T-helper 17 cell (primary cell): ENCODE results near the gene PTAR1. TPM values are rescaled to one million over a fixed set of nuclear protein-coding genes. Genes with fewer than 3 reads are reported as not detected.

Experiments used
- ATAC-seq: fragments of 150-1000 bp; cut with Tn5 transposase; 2 replicates; pipeline ENCODE4 v1.10.0; 2021; ENCODE audit warnings: mild to moderate bottlenecking, moderate library complexity
- DNase-seq, 3 donors: peaks; one replicate each; pipeline versions ENCODE4 v3.0.0 to v3.0.0-alpha.2; 2020 to 2021
- H3K9me3 ChIP-seq: one replicate; pipeline ENCODE4 v1.7.0; 2013; ENCODE audit warnings: low read length, mild to moderate bottlenecking; ENCODE audit not compliant: control insufficient read depth, poor library complexity, severe bottlenecking
- H3K27ac Mint-ChIP-seq: one replicate; pipeline ENCODE4 v1.8.0; 2022; ENCODE audit warnings: mild to moderate bottlenecking, moderate library complexity, mixed read lengths
- H3K27me3 Mint-ChIP-seq: one replicate; pipeline ENCODE4 v1.8.0; 2022; ENCODE audit warnings: mixed read lengths
- H3K36me3 Mint-ChIP-seq: one replicate; pipeline ENCODE4 v1.8.0; 2022; ENCODE audit warnings: low read depth, mixed read lengths
- H3K4me1 Mint-ChIP-seq: one replicate; pipeline ENCODE4 v1.8.0; 2022; ENCODE audit warnings: mild to moderate bottlenecking, mixed read lengths
- H3K4me3 Mint-ChIP-seq: one replicate; pipeline ENCODE4 v1.8.0; 2022; ENCODE audit warnings: mild to moderate bottlenecking, moderate library complexity, mixed read lengths
- total RNA-seq, 4 donors: library from RNA in 2 of 4; stranded (reverse) in 2 of 4; gene quantifications; one replicate each; pipeline ENCODE4 v1.2.3 and lab custom pipeline; 2022 to 2026

PTAR1 gene
- total RNA-seq, 2 donors from 2014 or later = 56.7 to 70.6 TPM

DNA sequence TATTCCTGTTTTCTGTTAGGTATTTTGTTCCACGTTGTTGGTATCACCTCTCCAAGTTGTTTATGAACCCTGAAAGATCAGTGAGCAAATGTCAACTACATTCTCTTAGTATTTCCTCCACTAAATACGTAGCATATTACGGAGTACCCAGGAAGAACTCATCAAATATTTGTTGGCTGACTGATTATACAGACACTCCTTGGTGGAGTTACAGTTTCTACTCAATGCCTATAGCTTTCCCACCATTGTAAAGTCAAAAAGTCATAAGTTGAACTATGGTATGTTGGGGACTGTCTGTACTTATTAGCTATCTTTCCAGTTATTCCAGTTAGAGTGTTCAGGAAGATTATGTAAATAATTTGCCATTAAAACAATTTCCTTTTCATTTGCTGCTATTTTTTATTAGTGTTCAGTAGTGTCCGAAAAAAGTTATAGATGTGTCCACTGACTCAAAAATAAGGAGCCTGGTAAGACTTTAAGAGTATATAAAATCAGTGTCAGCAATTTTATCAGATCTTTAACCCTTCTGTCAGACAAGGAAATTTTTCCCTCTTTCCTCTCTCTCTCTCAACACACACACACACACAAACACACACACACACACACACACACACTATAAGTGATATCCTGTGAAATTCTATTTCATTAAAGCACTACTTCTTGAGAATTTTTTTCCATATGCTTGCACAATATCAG, 80.8 kb downstream of the PTAR1 start:
- H3K36me3 Mint-ChIP-seq = no peaks in the 10 kb centered on the region
- peaks cover 27% of the 10 kb centered on the region for H3K27me3 Mint-ChIP-seq
- no peak for ATAC-seq
- H3K27ac Mint-ChIP-seq = no peak overlapping the region
- H3K4me1 Mint-ChIP-seq = peaks cover 6% of the 10 kb centered on the region
- H3K9me3 ChIP-seq = no peaks in the 10 kb centered on the region
- no peak for DNase-seq
- H3K4me3 Mint-ChIP-seq = no peak overlapping the region

DNA sequence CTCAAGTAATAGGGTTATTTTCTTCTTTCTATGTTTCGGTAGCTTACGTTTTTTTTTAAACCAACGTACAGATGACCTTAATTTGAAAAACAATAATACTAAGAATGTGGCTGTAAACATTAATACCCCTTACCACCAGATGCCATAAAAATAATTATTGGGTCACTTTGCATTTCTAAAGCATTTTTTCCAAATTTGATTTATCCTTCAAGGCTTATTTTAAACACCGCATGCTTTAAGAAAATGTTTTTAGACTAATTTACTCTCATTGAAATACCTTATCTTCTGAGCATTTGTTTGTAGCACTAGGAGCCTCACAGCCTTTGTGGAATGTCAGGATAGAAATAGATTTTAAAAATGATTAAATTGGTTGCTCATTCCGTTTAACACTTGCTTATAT, 81.9 kb downstream of the PTAR1 start:
- H3K9me3 ChIP-seq = no peaks in the 10 kb centered on the region
- ATAC-seq = no peak
- Mint-ChIP-seq H3K27ac (no peak overlapping the region), H3K4me1 (peaks cover 10% of the 10 kb centered on the region), H3K36me3 (no peaks in the 10 kb centered on the region), H3K4me3 (no peak overlapping the region), H3K27me3 (peaks cover 23% of the 10 kb centered on the region)
- no peak for DNase-seq

DNA sequence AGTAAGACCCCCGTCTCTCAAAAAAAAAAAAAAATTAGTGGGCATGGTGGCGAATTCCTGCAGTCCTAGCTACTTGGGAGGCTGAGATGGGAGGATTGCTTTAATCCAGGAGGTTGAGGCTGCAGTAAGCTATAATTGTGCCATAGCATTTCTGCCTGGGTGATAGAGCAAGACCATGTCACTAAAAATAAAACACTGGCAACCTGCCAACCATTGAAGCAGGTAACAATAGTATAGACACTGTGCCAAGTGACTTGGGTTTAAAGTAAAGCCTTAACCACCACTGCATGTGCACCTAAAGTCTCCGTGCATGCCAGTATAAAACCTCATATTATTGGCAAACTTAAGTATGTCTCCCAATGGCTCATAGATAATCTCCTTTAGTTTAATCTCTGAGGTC, 84.2 kb downstream of the PTAR1 start:
- no peaks in the 10 kb centered on the region for H3K9me3 ChIP-seq
- H3K4me1 Mint-ChIP-seq = peaks cover 24% of the 10 kb centered on the region
- no peak overlapping the region for H3K27ac Mint-ChIP-seq
- no peak for ATAC-seq
- H3K27me3 Mint-ChIP-seq = peaks cover 34% of the 10 kb centered on the region
- no peak for DNase-seq
- H3K4me3 Mint-ChIP-seq = no peak overlapping the region
- no peaks in the 10 kb centered on the region for H3K36me3 Mint-ChIP-seq

DNA sequence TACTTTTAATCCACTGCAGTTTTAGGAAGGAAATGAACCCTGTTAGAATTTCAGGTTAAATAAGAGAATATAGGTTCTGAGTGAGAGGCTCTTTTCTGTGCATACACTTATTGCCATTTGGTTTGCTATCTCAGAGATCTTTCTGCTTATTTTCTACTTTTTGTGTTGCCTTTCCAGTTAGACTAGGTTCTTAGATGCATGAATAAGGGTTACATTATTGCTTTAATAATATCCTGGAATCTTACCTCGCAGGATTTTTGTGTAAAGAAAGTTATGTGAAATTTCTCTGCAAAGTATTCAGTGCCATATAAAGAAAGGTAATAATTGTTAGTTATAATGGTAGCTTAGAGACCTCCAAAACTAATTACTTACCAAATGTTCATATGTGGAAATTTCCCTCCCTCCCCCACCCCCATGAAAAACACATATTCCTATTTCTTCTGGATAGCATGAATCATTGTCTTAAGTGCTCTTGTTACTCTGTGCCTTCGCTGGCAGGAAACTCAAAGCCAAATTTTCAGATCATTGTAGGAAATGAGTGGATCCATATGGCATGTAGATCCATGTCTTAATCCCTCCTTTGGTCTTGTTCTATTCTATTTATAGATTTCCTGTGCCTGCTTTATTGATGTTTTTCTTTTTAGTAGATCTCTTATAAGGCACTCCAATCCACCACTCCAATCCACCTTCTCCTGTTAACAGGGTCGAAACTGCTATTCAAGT, 84.9 kb downstream of the PTAR1 start:
- Mint-ChIP-seq H3K36me3 (no peaks in the 10 kb centered on the region), H3K27ac (no peak overlapping the region), H3K4me3 (no peak overlapping the region), H3K4me1 (peaks cover 26% of the 10 kb centered on the region), H3K27me3 (peaks cover 41% of the 10 kb centered on the region)
- ATAC-seq = no peak
- DNase-seq = no peak
- H3K9me3 ChIP-seq = no peaks in the 10 kb centered on the region

DNA sequence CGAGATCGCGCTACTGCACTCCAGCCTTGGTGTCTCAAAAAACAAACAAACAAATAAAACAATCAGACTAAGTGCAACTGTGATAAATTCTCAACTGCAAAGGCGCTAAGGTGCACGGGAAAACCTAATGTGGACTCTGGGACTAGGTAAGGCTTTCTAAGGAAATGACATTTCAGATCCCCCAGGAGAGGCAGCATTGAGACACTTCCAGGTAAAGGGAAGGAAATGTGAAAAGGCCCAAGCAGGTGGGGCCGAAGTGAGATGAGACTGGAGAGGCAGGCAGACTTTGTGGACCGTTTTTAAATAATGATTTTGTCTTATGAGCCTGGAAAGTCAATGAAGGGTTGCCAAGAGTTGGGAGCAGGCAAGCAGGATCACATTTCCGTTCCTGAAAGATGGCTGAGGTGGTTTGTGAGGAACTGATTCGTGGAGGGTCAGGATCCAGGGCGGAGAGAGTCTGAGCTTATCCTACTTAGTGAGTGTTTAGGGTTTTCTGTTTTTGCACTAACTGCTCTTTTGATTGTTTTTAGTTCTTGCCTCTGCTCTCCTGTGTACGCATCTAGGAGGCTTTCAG, 85.6 kb downstream of the PTAR1 start:
- Mint-ChIP-seq H3K4me3 (peak overlapping the region; percentile 67), H3K27ac (no peak overlapping the region), H3K27me3 (peaks cover 42% of the 10 kb centered on the region), H3K4me1 (peaks cover 26% of the 10 kb centered on the region), H3K36me3 (no peaks in the 10 kb centered on the region)
- ATAC-seq (no peak), DNase-seq (no peak)
- H3K9me3 ChIP-seq = no peaks in the 10 kb centered on the region

DNA sequence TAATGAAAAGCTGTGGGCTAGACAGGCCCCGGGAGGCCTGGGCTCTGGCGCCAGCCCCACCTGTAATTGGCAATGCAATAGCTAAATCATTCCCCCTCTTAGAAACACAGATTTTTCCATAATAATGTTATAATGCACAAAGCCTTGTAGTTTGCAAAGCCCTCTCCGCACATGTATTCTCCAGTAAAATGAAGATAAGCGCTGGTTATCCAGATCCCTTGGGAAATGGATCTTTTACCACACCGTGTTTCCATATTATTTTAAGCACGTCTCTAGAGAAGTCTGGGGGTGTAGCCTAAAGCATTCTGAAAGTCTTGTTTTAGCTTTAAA, 86.5 kb downstream of the PTAR1 start:
- ATAC-seq (no peak), DNase-seq (no peak)
- peaks cover 33% of the 10 kb centered on the region for H3K27me3 Mint-ChIP-seq
- H3K4me1 Mint-ChIP-seq = peaks cover 26% of the 10 kb centered on the region
- no peak overlapping the region for H3K27ac Mint-ChIP-seq
- no peaks in the 10 kb centered on the region for H3K36me3 Mint-ChIP-seq
- peak overlapping the region; percentile 94 for H3K4me3 Mint-ChIP-seq
- H3K9me3 ChIP-seq = no peaks in the 10 kb centered on the region

DNA sequence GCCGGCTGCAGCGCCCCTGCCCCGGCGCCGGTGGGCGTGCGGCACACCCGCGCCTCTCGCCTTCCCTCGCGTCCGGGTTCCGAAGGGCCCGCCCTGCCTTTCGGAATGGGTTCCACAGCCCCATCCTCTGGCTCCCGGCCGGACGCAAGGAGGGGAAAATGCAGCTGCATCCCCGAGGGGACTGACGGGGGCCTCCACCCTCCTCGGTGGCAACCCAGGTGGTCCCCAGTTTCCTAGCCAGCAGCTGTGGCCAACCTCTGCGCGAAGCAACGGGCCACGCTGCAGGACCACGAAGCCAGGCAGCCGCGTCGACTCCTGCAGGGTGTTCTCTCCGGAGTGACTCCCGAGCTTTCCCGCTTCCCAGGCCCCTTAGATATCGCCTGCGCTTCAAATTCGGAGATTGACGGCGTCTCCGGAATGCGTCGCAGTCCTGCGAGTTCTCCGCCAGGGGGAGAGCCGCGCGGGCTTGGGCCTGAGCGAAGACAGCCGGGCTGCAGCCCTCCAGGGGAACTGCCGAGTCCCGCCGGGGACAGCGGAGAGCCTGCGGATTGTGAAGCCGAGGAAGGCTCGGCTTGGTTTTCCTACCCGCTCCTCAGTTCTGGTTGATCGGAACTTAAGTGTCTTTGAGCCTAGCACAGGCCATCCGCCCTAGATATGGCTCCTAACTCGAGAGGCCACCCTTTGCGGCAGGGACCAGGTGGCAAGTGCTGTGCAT, 87.1 kb downstream of the PTAR1 start:
- DNase-seq (peak; percentile 40 to 62 (median 42)), ATAC-seq (peak; percentile 88)
- H3K9me3 ChIP-seq = no peaks in the 10 kb centered on the region
- H3K27ac Mint-ChIP-seq = no peak overlapping the region
- H3K4me1 Mint-ChIP-seq = peaks cover 26% of the 10 kb centered on the region
- no peaks in the 10 kb centered on the region for H3K36me3 Mint-ChIP-seq
- H3K27me3 Mint-ChIP-seq = peaks cover 33% of the 10 kb centered on the region
- H3K4me3 Mint-ChIP-seq = peak overlapping the region; percentile 94

DNA sequence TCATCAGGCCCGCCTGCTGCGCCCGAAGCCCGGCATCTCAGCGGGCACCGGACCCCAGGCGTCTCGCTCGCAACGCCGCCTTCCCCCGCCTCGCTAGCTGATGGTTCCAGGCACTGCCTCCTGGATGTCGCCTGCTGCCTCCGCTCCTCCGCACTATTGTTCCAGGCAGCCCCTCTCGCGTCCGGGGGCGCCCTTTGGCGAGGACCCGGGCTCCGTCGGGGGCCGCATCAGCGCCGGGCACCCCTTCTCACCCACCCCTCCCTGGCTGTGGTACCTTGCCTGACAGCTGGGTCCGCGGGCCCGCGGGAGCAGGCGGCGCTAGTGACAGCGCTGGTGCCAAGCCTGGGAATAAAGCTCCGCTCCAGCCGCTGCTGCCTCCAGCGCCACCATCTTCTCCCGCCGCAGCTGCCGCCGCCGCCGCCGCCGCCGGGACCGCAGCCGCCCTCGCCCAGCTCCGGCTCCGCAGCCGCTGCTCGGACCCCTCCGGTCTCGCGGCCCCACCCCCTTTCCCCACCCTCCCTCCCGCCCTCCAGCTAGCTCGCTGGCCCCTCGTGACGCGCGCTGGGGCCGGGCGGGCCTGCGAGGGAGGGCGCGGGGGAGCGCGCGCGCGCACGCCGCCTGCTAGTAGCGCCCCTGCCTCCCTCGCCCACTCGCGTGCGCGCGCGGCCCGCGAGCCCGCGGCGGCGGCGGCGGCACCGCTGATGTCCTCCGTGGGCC, 87.8 kb downstream of the PTAR1 start, which contains the start of gene APBA1:
TSS of gene APBA1 (minus strand) at position 493 of the 717 bp plus-strand sequence.
- H3K9me3 ChIP-seq = peaks cover 3% of the 10 kb centered on the region
- Mint-ChIP-seq H3K4me3 (peak within 1 kb of the TSS; percentile 94), H3K36me3 (no peaks in the 10 kb centered on the region), H3K27me3 (peaks cover 32% of the 10 kb centered on the region), H3K27ac (no peak within 1 kb of the TSS), H3K4me1 (peaks cover 26% of the 10 kb centered on the region)
- peak; percentile 74 for ATAC-seq
- DNase-seq = peak; percentile 27 to 42 (median 36)

DNA sequence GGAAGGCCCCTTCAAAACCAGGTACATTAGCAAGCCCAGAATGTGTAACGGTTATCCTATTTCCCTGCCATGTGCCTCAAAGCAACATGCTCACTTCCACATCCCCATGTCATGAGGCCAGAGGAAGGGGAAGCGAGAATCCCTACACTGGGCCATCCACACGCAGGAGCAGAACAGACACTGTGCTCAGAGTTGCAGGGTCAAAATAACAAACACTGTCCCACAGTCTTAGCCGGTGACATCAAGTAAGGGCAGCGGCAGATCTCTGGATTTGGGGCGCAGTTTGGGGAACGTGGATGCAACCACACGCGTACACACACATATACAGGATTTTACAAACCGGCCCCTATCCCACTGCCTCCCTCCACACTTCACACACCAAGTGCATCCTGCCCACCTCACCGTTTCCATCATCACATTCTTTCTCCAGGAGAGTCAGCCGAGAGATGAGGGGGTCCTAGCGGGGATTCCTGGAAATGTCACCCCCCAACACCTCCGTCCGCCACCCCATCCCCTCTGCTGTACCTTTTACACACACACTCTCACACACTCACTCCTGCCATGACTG, 88.4 kb downstream of the PTAR1 start:
- DNase-seq (no peak), ATAC-seq (no peak)
- Mint-ChIP-seq H3K4me1 (peaks cover 26% of the 10 kb centered on the region), H3K27me3 (peaks cover 29% of the 10 kb centered on the region), H3K4me3 (peak overlapping the region; percentile 81), H3K27ac (no peak overlapping the region), H3K36me3 (no peaks in the 10 kb centered on the region)
- peaks cover 3% of the 10 kb centered on the region for H3K9me3 ChIP-seq

DNA sequence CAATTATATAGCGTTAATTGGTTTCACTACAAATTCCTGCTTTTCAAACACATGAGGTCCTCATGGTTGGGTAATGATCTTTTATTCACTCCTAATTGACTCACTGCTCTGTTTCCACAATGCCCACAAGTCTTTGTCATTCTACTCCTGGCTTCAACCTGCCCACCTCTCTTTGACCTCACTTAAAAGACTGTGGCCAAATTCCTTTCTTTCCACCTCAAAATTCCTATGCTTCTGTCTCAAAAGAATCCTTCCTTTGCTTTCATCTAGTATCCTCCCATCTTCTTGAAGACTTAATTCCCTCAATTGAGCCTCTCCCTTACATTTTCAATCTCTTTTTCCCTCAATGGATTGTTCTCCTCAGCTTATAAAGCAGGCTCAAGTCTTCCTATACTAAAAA, 92.5 kb downstream of the PTAR1 start:
- Mint-ChIP-seq H3K27ac (no peak overlapping the region), H3K27me3 (peaks cover 38% of the 10 kb centered on the region), H3K4me3 (no peak overlapping the region), H3K4me1 (peaks cover 13% of the 10 kb centered on the region), H3K36me3 (no peaks in the 10 kb centered on the region)
- ATAC-seq = no peak
- DNase-seq = no peak
- peaks cover 3% of the 10 kb centered on the region for H3K9me3 ChIP-seq

DNA sequence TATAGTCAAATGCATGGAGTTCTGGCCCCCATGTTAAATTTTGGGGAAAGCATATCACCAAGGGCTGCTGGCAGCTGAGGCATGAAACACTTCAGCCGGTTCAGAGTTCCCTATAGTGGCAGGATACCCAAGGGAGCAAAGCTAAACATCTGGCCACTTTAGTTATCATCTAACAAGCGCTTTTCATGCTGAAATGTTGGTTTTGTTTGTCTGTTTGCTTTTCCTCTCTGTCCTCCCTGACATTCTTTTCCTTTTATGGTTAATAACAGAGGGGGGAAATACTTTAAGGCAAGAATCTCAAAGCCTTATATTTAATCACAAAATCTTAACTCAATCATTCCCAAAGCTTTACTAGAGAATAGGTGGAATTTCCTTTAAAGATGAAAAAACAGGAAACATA, 99.5 kb downstream of the PTAR1 start:
- Mint-ChIP-seq H3K4me3 (no peak overlapping the region), H3K27me3 (peaks cover 46% of the 10 kb centered on the region), H3K4me1 (no peaks in the 10 kb centered on the region), H3K36me3 (peaks cover 2% of the 10 kb centered on the region), H3K27ac (no peak overlapping the region)
- ATAC-seq (no peak), DNase-seq (no peak)
- no peaks in the 10 kb centered on the region for H3K9me3 ChIP-seq
